Activated CD4-positive, CD25-positive, alpha-beta regulatory T cell treated with anti-CD3 and anti-CD28 coated beads, Interleukin-2, amount 50 U/mL, for 24 hours (primary cell): ENCODE results near the gene STXBP2.
A peak's percentile ranks its signal among the peaks of the same experiment; 100 is the strongest.
"Not testable (repeated sequence)": the region's sequence is repeated elsewhere in the genome, so short reads cannot be mapped to it uniquely, and the experiment has no call there.

Source experiments
- ATAC-seq, 2 donors: fragments of 150-1000 bp; cut with Tn5 transposase; one replicate each; pipeline ENCODE4 v1.10.0; 2021; ENCODE audit warnings: mild to moderate bottlenecking in 1 of 2, moderate library complexity in 1 of 2

Gene STXBP2

GRCh38 chr19:7635670-7636069 lies 1.2 kb upstream of the STXBP2 start:
- ATAC-seq = no peak

DNA sequence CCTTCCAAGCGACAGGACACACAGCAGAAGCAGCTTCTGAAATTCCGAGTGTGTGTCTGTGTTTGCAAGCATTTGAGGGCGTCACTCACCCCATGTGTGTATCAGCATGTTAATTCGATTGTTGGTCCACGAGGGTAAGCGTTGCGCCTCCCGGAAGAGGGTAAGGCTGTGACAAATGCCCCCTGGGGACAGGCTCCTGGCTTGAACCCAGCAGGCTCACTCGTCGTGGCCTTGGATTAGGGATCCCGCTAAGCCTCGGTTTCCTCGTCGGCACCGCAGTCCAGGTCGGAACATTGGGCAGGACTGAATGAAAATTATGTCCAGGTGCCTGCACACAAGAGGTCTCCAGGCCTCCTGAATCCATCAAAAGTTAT lies 606 bp upstream of the STXBP2 start:
- no peak for ATAC-seq

- ATAC-seq = peak; percentile 15 to 18
Measured at GRCh38 chr19:7637374-7638256, 705 bp downstream of the STXBP2 start.

- no peak for ATAC-seq
Measured at GRCh38 chr19:7638802-7639465, 2.0 kb downstream of the STXBP2 start.

DNA sequence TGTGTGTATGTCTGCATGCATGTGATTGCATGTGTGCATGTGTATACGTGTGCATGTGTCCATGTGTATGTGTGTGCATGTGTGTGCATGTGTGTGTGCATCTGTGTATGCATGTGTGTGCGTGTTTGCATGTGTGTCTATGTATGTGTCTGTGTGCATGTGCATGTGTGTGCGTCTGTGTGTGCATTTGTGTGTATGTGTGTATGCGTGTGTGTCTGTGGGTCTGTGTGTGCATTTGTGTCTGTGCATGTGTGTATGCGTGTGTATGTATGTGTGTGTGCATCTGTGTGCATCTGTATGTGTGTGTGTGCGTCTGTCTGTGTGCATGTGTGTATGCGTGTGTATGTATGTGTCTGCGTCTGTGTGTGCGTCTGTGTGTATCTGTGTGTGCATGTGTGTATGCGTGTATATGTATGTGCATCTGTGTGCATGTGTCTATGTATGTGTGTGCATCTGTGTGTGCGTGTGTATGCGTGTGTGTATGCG lies 3.0 kb downstream of the STXBP2 start:
- no peak for ATAC-seq

DNA sequence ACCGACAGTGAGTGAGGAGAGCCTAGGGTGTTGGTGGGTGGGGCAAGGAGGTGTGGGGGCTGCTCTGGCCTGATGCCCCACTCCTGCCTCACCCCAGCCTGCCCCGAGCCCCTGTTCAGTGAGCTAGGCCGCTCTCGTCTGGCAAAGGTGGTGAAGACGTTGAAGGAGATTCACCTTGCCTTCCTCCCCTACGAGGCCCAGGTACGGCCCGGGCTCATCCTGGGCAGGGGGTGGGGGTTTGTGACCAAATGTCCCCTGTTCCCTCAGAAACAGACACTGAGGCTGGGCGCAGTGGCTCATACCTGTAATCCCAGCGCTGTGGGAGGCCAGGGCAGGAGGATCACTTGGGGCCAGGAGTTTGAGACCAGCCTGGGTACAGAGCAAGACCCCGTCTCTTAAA lies 3.9 kb downstream of the STXBP2 start:
- ATAC-seq = no peak

- no peak for ATAC-seq
Measured at GRCh38 chr19:7641290-7642276, 4.7 kb downstream of the STXBP2 start.

DNA sequence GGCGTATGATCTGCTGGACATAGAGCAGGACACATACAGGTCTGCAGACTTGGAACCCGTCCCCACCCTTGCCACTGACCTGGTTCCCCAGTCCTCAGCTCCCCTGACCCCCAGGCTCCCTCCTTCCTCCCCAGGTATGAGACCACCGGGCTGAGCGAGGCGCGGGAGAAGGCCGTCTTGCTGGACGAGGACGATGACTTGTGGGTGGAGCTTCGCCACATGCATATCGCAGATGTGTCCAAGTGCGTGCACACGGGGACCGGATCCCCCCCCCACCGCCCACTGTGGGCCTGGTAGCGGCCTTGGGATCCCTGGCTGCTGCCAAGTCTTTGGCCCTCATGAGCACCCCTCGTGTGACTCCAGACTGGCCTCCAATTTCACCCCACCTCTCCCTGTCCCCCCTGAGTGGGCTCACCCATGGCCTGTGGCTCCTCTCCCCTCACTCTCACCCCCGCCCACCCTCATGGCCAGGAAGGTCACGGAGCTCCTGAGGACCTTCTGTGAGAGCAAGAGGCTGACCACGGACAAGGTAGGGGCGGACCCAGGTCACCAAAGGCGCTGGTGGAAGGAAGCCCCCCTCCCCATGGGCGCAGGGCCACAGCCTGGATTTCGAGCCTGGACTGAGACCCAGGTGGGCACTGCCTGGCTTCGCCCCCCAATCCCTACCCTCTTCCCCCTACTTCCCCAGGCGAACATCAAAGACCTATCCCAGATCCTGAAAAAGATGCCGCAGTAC lies 5.6 kb downstream of the STXBP2 start:
- no peak for ATAC-seq

GRCh38 chr19:7643031-7643415 lies 6.1 kb downstream of the STXBP2 start:
- no peak for ATAC-seq

DNA sequence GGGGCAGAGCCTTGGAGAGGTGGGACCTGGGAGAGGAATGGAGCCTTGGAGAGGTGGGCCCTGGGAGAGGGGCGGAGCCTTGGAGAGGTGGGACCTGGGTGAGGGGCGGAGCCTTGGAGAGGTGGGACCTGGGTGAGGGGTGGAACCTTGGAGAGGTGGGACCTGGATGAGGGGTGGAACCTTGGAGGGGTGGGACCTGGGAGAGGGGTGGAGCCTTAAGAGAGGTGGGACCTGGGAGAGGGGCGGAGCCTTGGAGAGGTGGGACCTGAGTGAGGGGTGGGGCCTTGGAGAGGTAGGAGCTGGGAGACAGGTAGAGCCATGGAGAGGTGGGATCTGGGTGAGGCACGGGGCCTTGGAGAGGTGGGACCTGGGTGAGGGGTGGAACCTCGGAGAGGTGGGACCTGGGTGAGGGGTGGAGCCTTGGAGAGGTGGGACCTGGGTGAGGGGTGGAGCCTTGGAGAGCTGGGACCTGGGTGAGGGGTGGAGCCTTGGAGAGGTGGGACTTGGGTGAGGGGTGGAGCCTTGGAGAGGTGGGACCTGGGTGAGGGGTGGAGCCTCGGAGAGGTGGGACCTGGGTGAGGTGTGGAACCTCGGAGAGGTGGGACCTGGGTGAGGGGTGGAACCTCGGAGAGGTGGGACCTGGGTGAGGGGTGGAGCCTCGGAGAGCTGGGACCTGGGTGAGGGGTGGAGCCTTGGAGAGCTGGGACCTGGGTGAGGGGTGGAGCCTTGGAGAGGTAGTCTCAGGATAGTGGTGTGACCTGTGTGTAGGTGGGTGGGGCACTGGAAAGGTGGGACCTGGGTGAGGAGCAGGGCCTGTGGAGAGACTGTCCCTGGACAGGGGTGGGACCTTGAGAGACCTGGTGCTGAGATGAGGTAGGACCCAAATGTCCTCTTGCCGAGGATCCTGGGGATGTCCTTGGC lies 7.0 kb downstream of the STXBP2 start:
- ATAC-seq = not testable (repeated sequence)

- ATAC-seq = no peak
Measured at GRCh38 chr19:7644550-7644877, 7.6 kb downstream of the STXBP2 start.

DNA sequence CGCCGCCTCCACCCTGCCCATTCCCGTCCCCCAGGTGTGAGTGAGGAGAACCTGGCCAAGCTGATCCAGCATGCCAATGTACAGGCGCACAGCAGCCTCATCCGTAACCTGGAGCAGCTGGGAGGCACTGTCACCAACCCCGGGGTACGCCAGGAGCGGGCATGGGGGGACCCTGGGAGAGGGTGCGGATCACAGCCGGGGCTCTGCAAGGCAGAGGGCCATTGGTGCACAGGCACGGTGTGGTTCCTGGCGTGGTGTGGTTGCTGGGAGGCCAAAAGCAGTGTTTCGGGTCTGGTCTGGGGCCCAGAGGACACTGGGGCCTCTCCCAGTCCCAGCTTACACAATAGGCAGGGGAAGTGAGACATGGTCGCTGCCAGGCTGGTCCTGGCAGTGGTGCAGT lies 8.3 kb downstream of the STXBP2 start:
- no peak for ATAC-seq

- ATAC-seq = no peak
Measured at GRCh38 chr19:7645656-7646425, 8.9 kb downstream of the STXBP2 start.

- no peak for ATAC-seq
Measured at GRCh38 chr19:7646426-7646700, 9.5 kb downstream of the STXBP2 start.

GRCh38 chr19:7647156-7647555 lies 10.2 kb downstream of the STXBP2 start:
- ATAC-seq = no peak

- ATAC-seq = no peak
Measured at GRCh38 chr19:7648265-7649014, 11.5 kb downstream of the STXBP2 start.

DNA sequence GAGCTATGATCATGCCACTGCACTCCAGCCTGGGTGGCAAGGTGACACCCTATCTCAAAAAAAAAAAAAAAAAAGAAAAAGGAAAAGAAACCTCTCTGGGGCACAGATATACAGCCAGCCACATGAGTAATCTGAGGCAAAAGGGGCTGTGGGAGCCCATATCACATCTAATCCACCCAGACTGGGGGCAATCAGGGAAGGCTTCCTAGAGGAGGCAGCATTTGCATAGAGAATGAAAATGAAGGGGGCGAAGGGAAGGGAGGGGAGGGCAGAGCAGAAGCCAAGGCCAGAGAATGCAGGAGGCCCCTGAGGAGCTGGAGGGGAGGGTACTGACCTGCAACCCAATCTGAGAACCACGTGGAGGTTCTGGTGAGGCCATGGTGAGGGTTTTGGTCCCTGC lies 13.2 kb downstream of the STXBP2 start:
- ATAC-seq = no peak

DNA sequence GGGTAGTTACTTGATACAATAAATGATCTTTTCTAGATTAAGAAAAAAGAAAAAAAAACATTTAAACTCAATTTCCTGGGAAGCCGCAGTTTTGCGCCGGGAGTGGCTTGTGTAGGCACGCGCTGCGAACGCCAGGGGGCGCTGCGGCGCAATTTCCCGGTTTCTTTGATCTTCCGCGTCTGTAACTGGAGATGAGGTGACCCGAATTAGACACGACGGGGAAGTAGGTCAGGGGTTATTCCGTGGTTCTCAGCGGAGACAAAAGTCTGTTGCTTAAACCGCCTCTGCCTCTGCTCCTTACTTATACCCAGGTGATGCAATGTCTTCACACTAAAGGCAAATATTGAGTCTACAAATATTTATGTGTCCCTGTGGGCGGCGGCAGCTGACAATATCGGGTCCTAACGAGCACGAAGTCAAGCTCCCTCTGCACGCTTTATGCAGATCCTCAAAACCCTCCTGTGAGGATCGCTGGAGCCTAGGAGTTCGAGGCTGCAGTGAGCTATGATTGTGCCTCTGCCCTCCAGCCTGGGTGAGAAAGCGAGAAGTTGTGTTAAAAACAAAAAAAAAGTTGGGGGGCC lies 15.2 kb downstream of the STXBP2 start:
- ATAC-seq = peak; percentile 78 to 80

- no peak for ATAC-seq
Measured at GRCh38 chr19:7654401-7654800, 17.5 kb downstream of the STXBP2 start.

DNA sequence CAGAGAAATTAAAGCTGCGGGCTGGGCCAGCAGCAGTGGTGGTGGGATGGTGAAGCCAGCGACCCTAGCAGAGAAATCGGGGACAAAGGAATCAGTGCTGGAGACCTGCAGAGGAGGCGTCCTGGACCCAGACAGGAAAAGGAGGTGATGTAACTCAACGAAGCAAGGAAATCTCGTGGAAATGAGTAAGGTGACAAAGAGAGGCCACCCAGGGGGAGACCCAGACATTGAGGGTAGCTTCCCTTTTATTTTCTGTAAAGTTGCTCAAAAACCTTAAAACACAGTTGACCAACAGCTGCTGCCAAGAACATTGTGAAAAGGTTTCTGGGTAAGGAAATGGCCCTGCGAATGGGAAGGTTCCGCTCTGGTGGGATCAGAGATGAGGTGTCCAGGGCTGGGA lies 18.7 kb downstream of the STXBP2 start:
- ATAC-seq = no peak
